GM23338 (cell line): ENCODE measurements around the gene CFHR3. TPM values are rescaled to one million over a fixed set of nuclear protein-coding genes. Genes with fewer than 3 reads are reported as not detected.
"Not testable (repeated sequence)": the region's sequence is repeated elsewhere in the genome, so short reads cannot be mapped to it uniquely, and the experiment has no call there.

ENCODE experiments used
- ATAC-seq: fragments of 200-7000 bp; cut with Tn5 transposase; 3 replicates; pipeline ENCODE4 v1.9.1; 2020
- DNase-seq: peaks from one replicate; pipeline ENCODE4 v3.0.0-alpha.2; 2015; ENCODE audit warnings: low spot score
- H2AFZ ChIP-seq: fragments of 200-600 bp; sonication (generic); 2 replicates; pipeline ENCODE4 v1.8.0; 2016; ENCODE audit warnings: antibody characterized with exemption, mild to moderate bottlenecking, moderate library complexity
- H3F3A ChIP-seq: fragments of 200-600 bp; sonication (generic); replicated peaks from 2 replicates; pipeline ENCODE4 v1.8.0; 2017; ENCODE audit warnings: antibody characterized with exemption, mixed run types, low read depth
- H3K27ac ChIP-seq: fragments of 200-600 bp; sonication (generic); 2 replicates; pipeline ENCODE4 v1.6.1; 2016; ENCODE audit warnings: low read depth
- H3K27me3 ChIP-seq: fragments of 200-600 bp; sonication (generic); 2 replicates; pipeline ENCODE4 v1.8.0; 2016; ENCODE audit warnings: mild to moderate bottlenecking, mixed run types, moderate library complexity; ENCODE audit not compliant: insufficient read depth
- H3K36me3 ChIP-seq: fragments of 200-600 bp; sonication (generic); 2 replicates; pipeline ENCODE4 v1.8.0; 2016; ENCODE audit warnings: mild to moderate bottlenecking; ENCODE audit not compliant: insufficient read depth
- H3K4me1 ChIP-seq: fragments of 200-600 bp; sonication (generic); 2 replicates; pipeline ENCODE4 v1.8.0; 2016; ENCODE audit warnings: mild to moderate bottlenecking, moderate library complexity; ENCODE audit not compliant: insufficient read depth
- H3K4me2 ChIP-seq: fragments of 200-600 bp; sonication (generic); 2 replicates; pipeline ENCODE4 v1.7.1; 2017; ENCODE audit warnings: mixed run types
- H3K4me3 ChIP-seq: fragments of 200-600 bp; sonication (generic); 2 replicates; pipeline ENCODE4 v1.6.1; 2016; ENCODE audit warnings: mixed run types
- H3K79me2 ChIP-seq: fragments of 200-600 bp; sonication (generic); replicated peaks from 2 replicates; pipeline ENCODE4 v1.8.0; 2017; ENCODE audit warnings: mild to moderate bottlenecking; ENCODE audit not compliant: insufficient read depth
- H3K9me2 ChIP-seq: fragments of 200-600 bp; sonication (generic); 2 replicates; pipeline ENCODE4 v1.8.0; 2017; ENCODE audit not compliant: insufficient read depth
- H4K20me1 ChIP-seq: fragments of 200-600 bp; sonication (generic); replicated peaks from 2 replicates; pipeline ENCODE4 v1.8.0; 2017; ENCODE audit warnings: mild to moderate bottlenecking; ENCODE audit not compliant: insufficient read depth
- H3K27ac Mint-ChIP-seq: 2 replicates; pipeline ENCODE4 v1.8.0; 2020; ENCODE audit warnings: inconsistent platforms, mild to moderate bottlenecking, moderate library complexity, mixed read lengths
- H3K27me3 Mint-ChIP-seq: 3 replicates; pipeline ENCODE4 v1.8.0; 2022; ENCODE audit warnings: low read depth, mild to moderate bottlenecking, moderate library complexity, mixed read lengths, inconsistent platforms; ENCODE audit not compliant: insufficient read depth, poor library complexity
- H3K36me3 Mint-ChIP-seq: 3 replicates; pipeline ENCODE4 v1.8.0; 2021; ENCODE audit warnings: low read depth, mild to moderate bottlenecking, inconsistent platforms, moderate library complexity, mixed read lengths
- H3K4me1 Mint-ChIP-seq: 3 replicates; pipeline ENCODE4 v1.8.0; 2020; ENCODE audit warnings: mild to moderate bottlenecking, inconsistent platforms, mixed read lengths
- H3K4me3 Mint-ChIP-seq: 3 replicates; pipeline ENCODE4 v1.8.0; 2021; ENCODE audit warnings: moderate library complexity, mild to moderate bottlenecking, inconsistent platforms, mixed read lengths
- H3K9me3 Mint-ChIP-seq: 3 replicates; pipeline ENCODE4 v1.8.0; 2020; ENCODE audit warnings: moderate library complexity, mild to moderate bottlenecking, inconsistent platforms, mixed read lengths
- CREB1 ChIP-seq: fragments of 250-450 bp; sonication (Bioruptor Pico); IDR thresholded peaks from 2 replicates; pipeline ENCODE4 v1.5.0; 2020; ENCODE audit warnings: low read depth, mild to moderate bottlenecking, moderate library complexity
- CTCF ChIP-seq, 2 experiments: fragments of 200-600 bp in 1 of 2; sonication (generic) in 1 of 2; conservative IDR thresholded peaks; 2 replicates each; pipeline versions ENCODE4 v1.5.1 to v1.6.1; 2016 to 2017; ENCODE audit warnings: antibody characterized with exemption in 2 of 2, low read depth in 2 of 2, mild to moderate bottlenecking in 2 of 2, moderate library complexity in 1 of 2
- ETS1 ChIP-seq: IDR thresholded peaks from 2 replicates; pipeline ENCODE4 v1.6.1; 2016; ENCODE audit warnings: antibody characterized with exemption
- EZH2 ChIP-seq: fragments of 200-600 bp; sonication (generic); IDR thresholded peaks from one replicate; pipeline ENCODE4 v1.8.0; 2017; ENCODE audit warnings: antibody characterized with exemption, mild to moderate bottlenecking, low read depth; ENCODE audit not compliant: unreplicated experiment
- EZH2phosphoT487 ChIP-seq: fragments of 200-600 bp; sonication (generic); IDR thresholded peaks from one replicate; pipeline ENCODE4 v1.8.1; 2018; ENCODE audit warnings: antibody characterized with exemption; ENCODE audit not compliant: unreplicated experiment
- STAT1 ChIP-seq: IDR thresholded peaks from one replicate; pipeline ENCODE4 v1.6.1; 2016; ENCODE audit warnings: antibody characterized with exemption; ENCODE audit not compliant: unreplicated experiment
- ZNF331 ChIP-seq: fragments of 250-450 bp; sonication (Bioruptor Pico); IDR thresholded peaks from 2 replicates; pipeline ENCODE4 v1.5.0; 2020; ENCODE audit warnings: low read depth, mild to moderate bottlenecking, moderate library complexity
- ZNF462 ChIP-seq: fragments of 250-450 bp; sonication (Bioruptor Pico); IDR thresholded peaks from 2 replicates; pipeline ENCODE4 v1.5.0; 2020; ENCODE audit warnings: mild to moderate bottlenecking, moderate library complexity
- polyA plus RNA-seq: library from polyadenylated mRNA; unstranded; fragments of >200 nt; fragmentation: Nextera tagmentation; extraction: Ambion mirVana; gene quantifications from 2 replicates; pipeline ENCODE4 v1.2.1, GENCODE V29; 2016
- total RNA-seq: library from RNA; depleted of rRNA; stranded (reverse); fragments of >200 nt; shearing (Covaris generic); gene quantifications from 2 replicates; pipeline ENCODE4 v1.2.3, GENCODE V29; 2014

Gene CFHR3
- total and polyA plus RNA-seq, 2 experiments from 2014 or later: 0.17 to 2.2 TPM

GRCh38 chr1:196791252-196791651, 16.6 kb downstream of the CFHR3 start:
- H3F3A ChIP-seq, H3K79me2 ChIP-seq, H3K4me3 Mint-ChIP-seq: not testable (repeated sequence)

GRCh38 chr1:196794103-196794502, 19.5 kb downstream of the CFHR3 start:
- not testable (repeated sequence) for H3F3A ChIP-seq, ATAC-seq, H3K4me3 Mint-ChIP-seq

More at GRCh38 chr1:196791252-196791651, 16.6 kb downstream of the CFHR3 start:
- not testable (repeated sequence) for H3K9me2 ChIP-seq, H3K4me3 ChIP-seq, H3K27me3 ChIP-seq, H2AFZ ChIP-seq, H3K36me3 ChIP-seq, H3K4me2 ChIP-seq, DNase-seq, H4K20me1 ChIP-seq, H3K27me3 Mint-ChIP-seq, H3K27ac ChIP-seq, H3K27ac Mint-ChIP-seq, ATAC-seq
- peaks cover 20% of the 10 kb centered on the region for H3K9me3 Mint-ChIP-seq
- H3K36me3 Mint-ChIP-seq: peaks cover 10% of the 10 kb centered on the region; the same call in 2 of the 3 replicates
- H3K4me1 ChIP-seq: peaks cover 19% of the 10 kb centered on the region
- H3K4me1 Mint-ChIP-seq: peaks cover 18% of the 10 kb centered on the region

GRCh38 chr1:196797891-196798290, 23.3 kb downstream of the CFHR3 start:
- Histone ChIP-seq H3F3A (no peaks in the 10 kb centered on the region), H3K9me2 (no peaks in the 10 kb centered on the region), H3K36me3 (0 out of 2 replicates have a peak, but pooled peaks cover 4% of the 10 kb centered on the region), H4K20me1 (no peaks in the 10 kb centered on the region), H3K4me3 (no peak overlapping the region), H3K4me2 (no peak overlapping the region), H3K79me2 (no peaks in the 10 kb centered on the region), H2AFZ (no peak overlapping the region), H3K27me3 (no peaks in the 10 kb centered on the region), H3K4me1 (no peaks in the 10 kb centered on the region), H3K27ac (no peak overlapping the region)
- Mint-ChIP-seq H3K36me3 (peaks cover 10% of the 10 kb centered on the region; the same call in 2 of the 3 replicates), H3K4me1 (no peaks in the 10 kb centered on the region), H3K9me3 (peaks cover 18% of the 10 kb centered on the region), H3K4me3 (no peak overlapping the region), H3K27ac (no peak overlapping the region), H3K27me3 (no peaks in the 10 kb centered on the region)
- DNase-seq (no peak), ATAC-seq (no peak)
- TF ChIP-seq ETS1 (no peak), STAT1 (no peak), ZNF331 (no peak), CREB1 (CRISPR knock-in tag) (no peak), EZH2phosphoT487 (no peak), ZNF462 (CRISPR knock-in tag) (no peak), EZH2 (no peak), CTCF (conservative IDR thresholded peaks at IDR 0.05; ENCODE audit: low read depth in 2 of 2) (no peak)

More at GRCh38 chr1:196794103-196794502, 19.5 kb downstream of the CFHR3 start:
- H3K36me3 Mint-ChIP-seq, H3K27ac Mint-ChIP-seq, H3K4me1 ChIP-seq, H3K4me2 ChIP-seq, H3K36me3 ChIP-seq, DNase-seq, H3K9me2 ChIP-seq, H3K27me3 Mint-ChIP-seq, H3K4me3 ChIP-seq, H3K27me3 ChIP-seq, H4K20me1 ChIP-seq, H3K79me2 ChIP-seq, H3K27ac ChIP-seq, H2AFZ ChIP-seq, H3K4me1 Mint-ChIP-seq: not testable (repeated sequence)
- peaks cover 18% of the 10 kb centered on the region for H3K9me3 Mint-ChIP-seq
